ENCODE measurements around the gene CCDC158. TPM values are rescaled to one million over a fixed set of nuclear protein-coding genes. Genes with fewer than 3 reads are reported as not detected.
A peak's percentile ranks its signal among the peaks of the same experiment; 100 is the strongest.

The CCDC158 gene
- total RNA-seq, 3 donors from 2014 or later = 1.3 to 5.4 (median 4.3) TPM

- Histone ChIP-seq H3K9me3 (peaks cover 0 to 3% of the 10 kb centered on the region in 2 donors), H3K27me3 (no peaks in the 10 kb centered on the region), H3K27ac (no peak overlapping the region), H3K4me3 (no peak overlapping the region), H3K36me3 (no peaks in the 10 kb centered on the region), H3K4me1 (no peaks in the 10 kb centered on the region)
- DNase-seq (ENCODE audit: low spot score in 2 of 2) = no peak
- intact Hi-C loops (cut with DNase I; ENCODE audit: low total_unique reads) = no loop called here
- no peak for TF ChIP-seq CTCF (IDR thresholded peaks at IDR 0.05)
- TF ChIP-seq POLR2A (IDR thresholded peaks at IDR 0.05) = no peak
- no peak for TF ChIP-seq POLR2AphosphoS5 (IDR thresholded peaks at IDR 0.05)
Measured at GRCh38 chr4:76302826-76303438, 118.0 kb downstream of the CCDC158 start.

- H3K4me3 ChIP-seq = no peak overlapping the region
- DNase-seq (ENCODE audit: low spot score in 2 of 2) = no peak
- H3K27ac ChIP-seq = peak overlapping the region; percentile 22 to 62
- no peaks in the 10 kb centered on the region for H3K4me1 ChIP-seq
- H3K36me3 ChIP-seq = no peaks in the 10 kb centered on the region
- H3K9me3 ChIP-seq = peaks cover 0 to 3% of the 10 kb centered on the region in 2 donors
- no peak for TF ChIP-seq POLR2AphosphoS5 (IDR thresholded peaks at IDR 0.05)
- no peak for TF ChIP-seq POLR2A (IDR thresholded peaks at IDR 0.05)
- no peak for TF ChIP-seq CTCF (IDR thresholded peaks at IDR 0.05)
- intact Hi-C loops (cut with DNase I; ENCODE audit: low total_unique reads) = no loop called here
- H3K27me3 ChIP-seq = no peaks in the 10 kb centered on the region
Measured at GRCh38 chr4:76301775-76302162, 119.2 kb downstream of the CCDC158 start.

DNA sequence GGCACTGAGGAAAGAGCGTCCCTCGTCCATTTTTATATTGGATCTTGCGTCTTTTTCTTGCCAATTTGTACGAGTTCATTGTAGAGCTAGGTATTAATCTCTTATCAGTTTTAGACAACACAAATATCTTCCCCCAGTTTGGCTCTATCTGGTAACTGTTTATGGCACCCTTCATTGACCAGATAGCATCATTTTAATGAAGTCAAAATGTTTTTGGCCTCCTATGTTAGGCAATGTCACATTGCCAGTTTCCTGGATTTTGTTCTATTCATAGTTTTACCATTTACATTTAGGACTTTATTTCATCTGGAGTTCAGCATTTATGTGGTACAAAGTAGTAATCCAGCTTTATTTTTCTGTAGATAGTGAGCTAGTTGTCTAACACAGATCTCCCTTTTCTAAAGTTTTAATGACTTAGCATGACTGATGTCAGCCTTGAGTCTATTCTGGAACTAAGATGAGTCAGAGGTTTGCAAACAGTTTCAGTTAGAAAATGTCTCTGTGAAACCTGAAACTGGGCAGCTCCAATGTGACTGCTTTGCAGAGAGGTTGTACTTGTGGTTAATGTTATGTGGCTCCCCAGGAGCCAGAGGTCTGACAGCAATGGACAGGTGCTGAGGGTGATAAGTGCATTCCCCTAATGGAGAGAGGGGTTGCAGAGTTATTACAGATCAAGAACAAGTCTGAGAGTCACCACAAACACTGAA, 119.7 kb downstream of the CCDC158 start:
- H3K27me3 ChIP-seq = no peaks in the 10 kb centered on the region
- H3K27ac ChIP-seq = peak overlapping the region; percentile 22 to 62
- no peaks in the 10 kb centered on the region for H3K4me1 ChIP-seq
- no peak for DNase-seq (ENCODE audit: low spot score in 2 of 2)
- intact Hi-C loops (cut with DNase I; ENCODE audit: low total_unique reads) = no loop called here
- no peak for TF ChIP-seq POLR2AphosphoS5 (IDR thresholded peaks at IDR 0.05)
- no peak for TF ChIP-seq POLR2A (IDR thresholded peaks at IDR 0.05)
- no peak for TF ChIP-seq CTCF (IDR thresholded peaks at IDR 0.05)
- H3K9me3 ChIP-seq = peaks cover 0 to 3% of the 10 kb centered on the region in 2 donors
- H3K36me3 ChIP-seq = no peaks in the 10 kb centered on the region
- no peak overlapping the region for H3K4me3 ChIP-seq

DNA sequence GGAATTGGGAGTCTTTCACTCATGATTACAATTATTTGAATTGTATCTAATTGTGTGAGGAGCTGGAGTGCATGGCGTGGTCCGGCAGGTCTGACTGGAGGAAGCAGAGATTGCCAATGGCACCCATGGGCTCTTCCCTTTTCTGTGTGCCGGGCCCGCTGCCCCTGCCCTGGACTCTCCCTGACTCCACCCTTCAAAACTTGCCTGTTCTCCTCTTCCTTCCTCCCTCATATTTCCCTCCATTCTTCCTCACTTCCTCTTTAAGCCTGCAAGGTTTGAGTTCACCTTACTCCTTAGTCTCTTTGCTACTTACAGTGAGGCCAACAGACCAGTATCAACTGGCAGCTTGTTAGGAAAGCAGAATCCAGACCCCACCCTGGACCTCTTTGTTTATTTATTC, 120.9 kb downstream of the CCDC158 start:
- no peak for DNase-seq (ENCODE audit: low spot score in 2 of 2)
- TF ChIP-seq POLR2AphosphoS5 (IDR thresholded peaks at IDR 0.05) (no peak), POLR2A (IDR thresholded peaks at IDR 0.05) (no peak)
- Histone ChIP-seq H3K36me3 (no peaks in the 10 kb centered on the region), H3K27ac (no peak overlapping the region), H3K9me3 (peaks cover 0 to 3% of the 10 kb centered on the region in 2 donors), H3K4me3 (no peak overlapping the region), H3K27me3 (no peaks in the 10 kb centered on the region), H3K4me1 (no peaks in the 10 kb centered on the region)
- intact Hi-C loops (cut with DNase I; ENCODE audit: low total_unique reads) = no loop called here

- DNase-seq (ENCODE audit: low spot score in 2 of 2) = no peak
- H3K27ac ChIP-seq = no peak overlapping the region
- peaks cover 0 to 3% of the 10 kb centered on the region in 2 donors for H3K9me3 ChIP-seq
- no peaks in the 10 kb centered on the region for H3K27me3 ChIP-seq
- TF ChIP-seq POLR2AphosphoS5 (IDR thresholded peaks at IDR 0.05) = no peak
- no peak for TF ChIP-seq CTCF (IDR thresholded peaks at IDR 0.05)
- no peak for TF ChIP-seq POLR2A (IDR thresholded peaks at IDR 0.05)
- H3K36me3 ChIP-seq = no peaks in the 10 kb centered on the region
- intact Hi-C loops (cut with DNase I; ENCODE audit: low total_unique reads) = no loop called here
- H3K4me3 ChIP-seq = no peak overlapping the region
- H3K4me1 ChIP-seq = no peaks in the 10 kb centered on the region
Measured at GRCh38 chr4:76298227-76298626, 122.7 kb downstream of the CCDC158 start.

All from breast epithelium (tissue), 4 donors.